Activated CD8-positive, alpha-beta memory T cell treated with anti-CD3 and anti-CD28 coated beads, Interleukin-2, amount 50 U/mL, for 24 hours (primary cell): ENCODE measurements around the gene KIF23.
"Not testable (repeated sequence)": the region's sequence is repeated elsewhere in the genome, so short reads cannot be mapped to it uniquely, and the experiment has no call there.

Experiments
- DNase-seq: peaks from one replicate; pipeline ENCODE4 v3.0.0-alpha.2; 2020; ENCODE audit errors: extremely low read depth

Gene KIF23

GRCh38 chr15:69434679-69435078 lies 20.5 kb downstream of the KIF23 start:
- no peak for DNase-seq

- DNase-seq = no peak
Observed at GRCh38 chr15:69435985-69436384, 21.8 kb downstream of the KIF23 start.

GRCh38 chr15:69436951-69437350 lies 22.8 kb downstream of the KIF23 start:
- DNase-seq = no peak

DNA sequence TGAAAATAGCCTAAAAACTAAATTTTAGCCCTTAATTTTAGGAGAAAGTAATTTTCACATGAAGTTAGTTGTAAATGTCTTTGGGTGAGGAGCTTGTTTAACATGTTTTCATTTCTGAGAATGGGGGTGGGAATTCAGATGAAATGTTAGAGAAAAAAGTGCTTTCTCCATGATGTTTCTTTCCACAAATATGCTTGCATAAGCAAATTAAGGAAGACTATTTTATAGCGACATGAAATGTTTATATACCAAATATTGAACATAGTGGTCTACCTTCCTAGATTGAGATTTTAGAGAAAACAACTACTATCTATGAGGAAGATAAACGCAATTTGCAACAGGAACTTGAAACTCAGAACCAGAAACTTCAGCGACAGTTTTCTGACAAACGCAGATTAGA lies 25.5 kb downstream of the KIF23 start:
- DNase-seq = no peak

DNA sequence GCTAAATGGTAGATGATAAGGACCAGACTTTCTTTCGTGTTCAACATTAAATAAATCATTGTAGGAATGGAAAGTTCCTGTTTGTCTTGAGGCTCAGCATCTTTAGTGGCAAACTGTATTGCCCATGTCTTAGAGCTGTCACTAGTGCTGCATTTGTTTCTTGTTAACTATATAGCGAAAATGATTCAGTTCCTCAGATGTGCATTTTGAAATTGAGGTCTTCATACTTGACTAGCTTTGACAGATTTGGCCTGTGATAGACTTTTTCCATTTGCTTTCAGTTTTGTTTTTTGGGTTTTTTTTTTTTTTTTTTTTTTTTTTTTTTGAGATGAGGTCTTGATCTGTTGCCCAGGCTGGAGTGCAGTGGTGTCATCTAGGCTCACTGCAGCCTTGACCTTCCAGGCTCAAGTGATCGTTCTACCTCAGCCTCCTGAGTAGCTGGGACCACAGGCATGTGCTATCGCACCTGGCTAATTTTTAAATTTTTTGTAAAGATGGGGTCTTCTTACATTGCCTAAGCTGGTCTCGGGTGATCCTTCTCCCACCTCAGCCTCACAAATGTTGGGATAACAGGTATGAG lies 29.0 kb downstream of the KIF23 start:
- no peak for DNase-seq

- DNase-seq = no peak
Observed at GRCh38 chr15:69444686-69445085, 30.5 kb downstream of the KIF23 start.

GRCh38 chr15:69446953-69447352 lies 32.8 kb downstream of the KIF23 start:
- DNase-seq = no peak

- DNase-seq = not testable (repeated sequence)
Observed at GRCh38 chr15:69450221-69450620, 36.1 kb downstream of the KIF23 start.

DNA sequence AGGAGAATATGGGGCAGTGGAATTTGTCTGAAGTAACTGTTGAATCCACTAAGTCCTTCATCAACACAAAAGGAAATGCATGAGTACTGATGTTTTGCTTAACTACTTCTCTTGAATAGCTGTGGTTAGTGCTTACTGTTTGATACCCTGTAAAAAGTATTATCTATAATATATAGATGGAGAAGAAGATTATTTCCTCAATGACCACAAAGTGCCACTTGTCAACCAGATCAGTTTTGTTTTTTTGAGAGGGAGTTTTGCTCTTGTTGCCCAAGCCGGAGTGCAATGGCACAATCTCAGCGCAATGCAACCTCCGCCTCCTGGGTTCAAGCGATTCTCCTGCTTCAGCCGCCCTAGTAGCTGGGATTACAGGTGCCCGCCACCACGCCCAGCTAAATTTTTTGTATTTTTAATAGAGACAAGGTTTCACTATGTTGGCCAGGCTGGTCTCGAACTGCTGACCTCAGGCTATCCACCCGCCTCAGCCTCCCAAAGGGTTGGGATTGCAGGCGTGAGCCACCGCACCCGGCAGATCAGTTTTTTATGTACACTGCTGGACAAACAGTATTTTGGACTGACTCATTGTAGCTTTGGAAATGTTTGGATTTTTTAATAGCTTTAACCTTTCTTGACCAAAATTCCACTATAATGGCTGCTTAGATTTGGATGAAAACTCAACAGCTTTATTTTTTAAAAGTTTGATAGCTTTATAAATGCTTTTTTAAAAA lies 37.0 kb downstream of the KIF23 start:
- DNase-seq = no peak

GRCh38 chr15:69451951-69452691 lies 38.0 kb downstream of the KIF23 start:
- no peak for DNase-seq

DNA sequence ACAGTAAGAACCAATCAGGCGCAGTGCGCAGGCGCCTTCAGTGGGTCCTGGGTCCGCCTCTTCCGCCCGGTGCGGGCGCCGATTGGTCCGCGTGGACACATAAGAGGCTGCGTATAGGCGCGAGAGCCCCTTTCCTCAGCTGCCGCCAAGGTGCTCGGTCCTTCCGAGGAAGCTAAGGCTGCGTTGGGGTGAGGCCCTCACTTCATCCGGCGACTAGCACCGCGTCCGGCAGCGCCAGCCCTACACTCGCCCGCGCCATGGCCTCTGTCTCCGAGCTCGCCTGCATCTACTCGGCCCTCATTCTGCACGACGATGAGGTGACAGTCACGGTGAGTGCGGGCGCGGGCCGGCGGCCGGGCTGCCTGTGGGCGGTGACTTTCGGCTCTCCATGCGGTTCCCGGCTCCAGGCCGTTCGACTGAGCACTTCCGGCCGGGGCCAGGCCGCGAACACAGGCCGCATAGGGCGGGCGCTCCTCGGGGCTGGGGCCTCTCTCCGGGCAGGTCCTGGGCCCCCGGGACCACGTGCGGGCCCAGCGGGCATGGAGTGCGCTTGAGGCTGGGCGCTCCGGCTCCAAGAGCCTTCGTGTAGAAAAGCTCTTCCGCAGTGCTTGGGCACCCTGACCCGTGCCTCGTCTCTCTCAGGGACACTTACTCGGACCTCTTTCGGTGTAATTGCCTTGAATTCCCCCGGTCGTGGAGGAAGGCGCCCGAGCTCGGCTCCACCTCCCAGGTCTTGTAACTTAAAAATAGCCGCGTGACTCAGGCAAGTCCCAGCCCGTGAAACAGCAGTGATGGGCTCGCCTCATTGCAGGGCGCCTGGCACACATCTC lies 38.8 kb downstream of the KIF23 start, which contains the start of gene RPLP1:
Gene RPLP1 (plus strand): TSS at position 127 of the 830 bp plus-strand sequence. CDS start 131 bp downstream, at position 258.
- DNase-seq = peak; percentile 88

DNA sequence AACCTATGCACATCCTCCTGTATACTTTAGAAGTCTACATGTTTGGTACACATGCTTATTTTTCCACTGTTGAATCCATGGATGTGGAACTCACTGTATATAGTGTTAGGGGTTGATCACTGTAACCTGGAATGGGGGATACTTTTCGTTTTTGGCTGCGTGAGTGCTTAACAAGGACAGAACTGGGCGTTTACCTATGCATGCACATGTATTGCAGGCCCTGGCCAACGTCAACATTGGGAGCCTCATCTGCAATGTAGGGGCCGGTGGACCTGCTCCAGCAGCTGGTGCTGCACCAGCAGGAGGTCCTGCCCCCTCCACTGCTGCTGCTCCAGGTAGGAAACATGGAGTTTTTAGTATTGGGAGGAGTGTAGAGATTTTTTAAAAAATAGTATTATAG lies 40.8 kb downstream of the KIF23 start:
- DNase-seq = no peak

GRCh38 chr15:69456208-69457166 lies 42.3 kb downstream of the KIF23 start:
- DNase-seq = no peak

DNA sequence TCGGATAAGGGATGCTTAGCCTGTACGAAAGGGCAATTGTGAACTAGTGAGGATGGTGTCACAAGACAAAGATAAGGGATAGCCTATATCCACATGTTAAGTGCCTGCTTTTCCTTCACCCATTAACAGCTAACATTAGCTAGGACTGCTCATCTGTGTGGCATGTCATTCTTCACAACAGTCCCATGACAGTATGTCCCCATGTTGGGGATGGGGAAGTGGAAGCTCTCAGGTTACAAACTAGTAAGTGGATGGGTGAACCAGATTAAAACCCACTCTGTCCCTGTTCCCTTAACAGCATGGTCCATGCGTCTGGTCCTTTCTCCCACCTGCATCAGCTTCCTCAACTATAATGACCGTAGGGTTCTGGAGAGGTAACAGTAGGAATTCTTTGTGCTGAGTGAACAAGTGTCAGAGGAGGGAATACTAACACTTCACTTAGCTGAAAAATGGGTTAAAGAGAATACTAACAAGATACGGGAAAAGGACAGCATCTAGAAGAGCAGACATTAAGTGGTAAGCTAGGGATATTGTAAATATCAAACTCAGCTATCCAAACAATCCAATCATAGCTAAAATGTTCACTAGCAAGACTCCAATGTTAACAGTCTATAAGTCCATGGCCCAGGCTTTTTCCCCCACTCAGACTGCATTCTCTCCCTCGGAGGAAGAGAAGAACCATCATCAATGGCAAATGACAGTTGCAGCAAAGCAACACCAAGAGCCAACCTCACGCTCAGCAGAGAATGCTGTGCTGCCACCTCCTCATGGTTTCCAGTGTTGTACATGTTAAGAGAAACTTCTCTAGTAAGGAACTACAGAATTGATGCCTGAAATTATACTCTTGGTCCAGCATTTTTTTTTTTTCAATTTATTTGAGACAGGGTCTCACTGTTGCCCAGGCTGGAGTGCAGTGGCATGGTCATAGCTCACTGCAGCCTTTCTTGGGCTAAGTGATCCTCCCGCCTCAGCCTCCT lies 43.4 kb downstream of the KIF23 start:
- DNase-seq = no peak

DNA sequence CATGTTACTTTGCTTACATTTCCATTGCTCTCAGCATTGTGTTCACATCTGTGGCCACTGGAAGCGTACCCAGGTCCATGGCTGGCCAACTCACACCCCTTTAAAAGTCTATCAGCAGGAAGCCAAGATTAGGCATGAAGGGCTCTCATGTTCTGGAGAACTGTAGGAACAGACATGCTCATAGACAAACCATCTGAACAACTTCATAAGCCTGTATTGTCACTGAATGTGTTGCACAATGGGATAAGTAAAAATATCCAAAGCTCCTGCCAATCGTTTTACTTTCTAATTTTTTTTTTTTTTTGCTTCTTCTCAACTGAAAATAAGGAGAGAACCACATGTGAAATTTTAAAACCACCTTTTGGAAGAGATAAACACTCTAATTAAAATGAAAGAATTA lies 44.9 kb downstream of the KIF23 start:
- DNase-seq = no peak

DNA sequence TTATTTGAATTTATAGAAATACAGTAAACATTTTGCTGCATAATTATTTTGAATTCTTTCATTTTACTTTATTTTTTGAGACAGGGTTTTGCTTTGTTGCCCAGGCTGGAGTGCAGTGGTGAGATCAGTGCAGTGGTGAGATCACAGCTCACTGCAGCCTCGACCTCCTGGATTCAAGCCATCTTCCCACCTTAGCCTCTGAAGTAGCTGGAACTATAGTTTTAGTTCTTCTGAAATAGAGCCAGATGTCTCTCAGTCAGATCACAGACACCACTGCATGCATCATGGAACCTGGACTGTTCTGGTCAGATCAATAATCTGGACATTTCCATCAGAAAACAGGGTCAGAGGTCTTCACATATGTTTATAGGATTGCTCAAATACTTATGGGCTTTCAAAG lies 46.3 kb downstream of the KIF23 start:
- no peak for DNase-seq

- no peak for DNase-seq
Observed at GRCh38 chr15:69462030-69462492, 47.9 kb downstream of the KIF23 start.

DNA sequence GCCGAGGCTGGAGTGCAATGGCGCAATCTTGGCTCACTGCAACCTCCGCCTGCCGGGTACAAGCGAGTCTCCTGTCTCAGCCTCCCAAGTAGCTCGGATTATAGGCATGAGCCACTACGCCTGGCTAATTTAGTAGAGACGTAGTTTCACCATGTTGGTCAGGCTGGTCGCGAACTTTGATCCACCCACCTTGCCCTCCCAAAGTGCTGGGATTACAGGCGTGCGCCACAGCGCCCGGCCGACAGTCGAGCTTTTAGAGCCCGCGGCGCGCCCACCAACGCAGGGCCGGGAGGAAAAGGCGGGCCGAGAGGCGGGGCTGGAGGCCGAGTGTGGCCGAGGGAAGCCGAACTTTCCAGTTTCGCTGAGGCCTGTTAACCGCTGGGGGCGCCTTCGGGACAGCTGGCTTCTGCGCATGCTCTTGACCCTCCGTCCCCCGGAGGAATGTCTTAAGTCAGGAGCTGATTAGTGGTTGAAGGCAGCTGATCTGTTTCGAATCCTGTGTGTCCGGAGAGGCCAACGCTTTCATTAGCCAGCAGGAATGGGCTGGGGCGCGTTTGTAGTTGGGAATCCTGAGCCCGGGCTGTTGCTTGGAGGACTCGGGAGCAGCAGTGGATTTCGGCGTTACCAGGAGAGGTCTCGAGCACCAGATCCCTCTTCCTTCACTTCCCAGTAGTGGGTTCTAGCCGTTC lies 48.5 kb downstream of the KIF23 start:
- peak; percentile 85 for DNase-seq
